Fibroblast of peridontal ligament (primary cell): Measurements from ENCODE around the gene PAQR7.
A peak's percentile ranks its signal among the peaks of the same experiment; 100 is the strongest.

ENCODE experiments used
- DNase-seq: peaks from one replicate; pipeline ENCODE4 v3.0.0-alpha.2; 2010; ENCODE audit errors: extremely low read depth

Gene PAQR7

GRCh38 chr1:25874209-25874608, 1.3 kb downstream of the PAQR7 start:
- no peak for DNase-seq

GRCh38 chr1:25873120-25873519, 2.4 kb downstream of the PAQR7 start:
- peak; percentile 34 for DNase-seq

GRCh38 chr1:25872713-25873112, 2.8 kb downstream of the PAQR7 start:
- no peak for DNase-seq

- DNase-seq, result no peak
These were observed 3.6 kb downstream of the PAQR7 start for GRCh38 chr1:25871704-25872494.

- no peak for DNase-seq
These were observed 4.3 kb downstream of the PAQR7 start for GRCh38 chr1:25871086-25871703.

GRCh38 chr1:25870614-25871013, 4.9 kb downstream of the PAQR7 start:
- no peak for DNase-seq

GRCh38 chr1:25869909-25870606, 5.5 kb downstream of the PAQR7 start:
- no peak for DNase-seq

- DNase-seq, result no peak
These were observed 8.1 kb downstream of the PAQR7 start for GRCh38 chr1:25867210-25867991.

- no peak for DNase-seq
These were observed 9.2 kb downstream of the PAQR7 start for GRCh38 chr1:25866288-25866687.

- no peak for DNase-seq
These were observed 11.1 kb downstream of the PAQR7 start for GRCh38 chr1:25864434-25864833.

GRCh38 chr1:25863486-25864262, 11.8 kb downstream of the PAQR7 start:
- no peak for DNase-seq

GRCh38 chr1:25862785-25863485, 12.6 kb downstream of the PAQR7 start:
- DNase-seq, result no peak

- no peak for DNase-seq
These were observed 13.9 kb downstream of the PAQR7 start for GRCh38 chr1:25861316-25862286.

GRCh38 chr1:25858906-25859789, 16.4 kb downstream of the PAQR7 start, which contains the start of gene AUNIP:
Gene AUNIP (minus strand): TSS chr1:25859457. CDS start chr1:25859357, 100 bp downstream.
- peak; percentile 81 for DNase-seq

GRCh38 chr1:25858494-25858893, 17.0 kb downstream of the PAQR7 start:
- no peak for DNase-seq

GRCh38 chr1:25856856-25857255, 18.7 kb downstream of the PAQR7 start:
- no peak for DNase-seq

- no peak for DNase-seq
These were observed 21.0 kb downstream of the PAQR7 start for GRCh38 chr1:25854554-25854953.

- DNase-seq, result no peak
These were observed 27.0 kb downstream of the PAQR7 start for GRCh38 chr1:25848531-25848930.
